ENCODE data around the gene UBE2V1. TPM values are rescaled to one million over a fixed set of nuclear protein-coding genes. Genes with fewer than 3 reads are reported as not detected.

UBE2V1 gene
- total RNA-seq, 3 donors from 2014 or later (not counting 1 experiment from before 2014, with no cell fraction given) = 194 to 238 (median 236) TPM

DNA sequence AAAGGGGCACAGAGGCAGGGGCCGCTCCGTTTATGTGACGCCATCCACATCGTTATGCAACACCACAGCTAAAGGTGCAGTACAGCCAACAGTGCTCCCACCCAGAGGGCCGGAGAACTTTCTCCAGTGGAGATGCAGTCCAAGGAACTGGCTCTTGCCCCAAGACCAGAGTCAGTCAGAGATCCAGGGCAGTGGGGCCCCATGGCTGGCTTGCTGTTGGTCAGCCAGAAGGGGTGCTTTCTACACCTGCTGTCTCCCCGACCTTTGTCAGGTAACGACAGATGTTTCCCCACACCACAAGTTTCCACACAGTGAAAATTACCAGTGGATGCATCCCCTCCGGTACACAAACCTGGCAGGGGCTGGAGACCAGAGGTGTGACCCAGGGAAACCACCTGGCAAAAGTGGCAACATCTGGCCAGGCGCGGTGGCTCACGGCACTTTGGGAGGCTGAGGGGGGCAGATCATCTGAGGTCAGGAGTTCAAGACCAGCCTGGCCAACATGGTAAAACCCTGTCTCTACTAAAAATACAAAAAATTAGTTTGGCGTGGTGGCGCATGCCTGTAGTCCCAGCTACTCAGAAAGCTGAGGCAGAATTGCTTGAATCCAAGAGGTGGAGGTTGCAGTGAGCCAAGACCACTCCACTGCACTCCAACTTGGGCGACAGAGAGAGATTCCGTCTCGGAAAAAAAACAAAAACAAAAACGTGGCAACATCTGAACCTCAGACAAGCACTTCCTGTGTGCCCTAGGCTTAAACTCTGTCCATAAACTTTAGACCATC is 34.9 kb downstream of the UBE2V1 start:
- DNase-seq (no peak), ATAC-seq (no peak)
- Histone ChIP-seq H3K4me1 (ENCODE audit: control insufficient read depth, insufficient read depth, low read length) (no peaks in the 10 kb centered on the region), H3K27me3 (ENCODE audit: control insufficient read depth, insufficient read depth, low read length) (no peaks in the 10 kb centered on the region), H3K4me3 (ENCODE audit: low read length) (no peak overlapping the region), H3K9me3 (ENCODE audit: control insufficient read depth, insufficient read depth, low read length) (no peaks in the 10 kb centered on the region), H3K36me3 (ENCODE audit: control insufficient read depth, insufficient read depth, low read length) (peaks cover 12% of the 10 kb centered on the region), H3K27ac (ENCODE audit: low read length) (no peak overlapping the region)
- TF ChIP-seq, protein P1, sequence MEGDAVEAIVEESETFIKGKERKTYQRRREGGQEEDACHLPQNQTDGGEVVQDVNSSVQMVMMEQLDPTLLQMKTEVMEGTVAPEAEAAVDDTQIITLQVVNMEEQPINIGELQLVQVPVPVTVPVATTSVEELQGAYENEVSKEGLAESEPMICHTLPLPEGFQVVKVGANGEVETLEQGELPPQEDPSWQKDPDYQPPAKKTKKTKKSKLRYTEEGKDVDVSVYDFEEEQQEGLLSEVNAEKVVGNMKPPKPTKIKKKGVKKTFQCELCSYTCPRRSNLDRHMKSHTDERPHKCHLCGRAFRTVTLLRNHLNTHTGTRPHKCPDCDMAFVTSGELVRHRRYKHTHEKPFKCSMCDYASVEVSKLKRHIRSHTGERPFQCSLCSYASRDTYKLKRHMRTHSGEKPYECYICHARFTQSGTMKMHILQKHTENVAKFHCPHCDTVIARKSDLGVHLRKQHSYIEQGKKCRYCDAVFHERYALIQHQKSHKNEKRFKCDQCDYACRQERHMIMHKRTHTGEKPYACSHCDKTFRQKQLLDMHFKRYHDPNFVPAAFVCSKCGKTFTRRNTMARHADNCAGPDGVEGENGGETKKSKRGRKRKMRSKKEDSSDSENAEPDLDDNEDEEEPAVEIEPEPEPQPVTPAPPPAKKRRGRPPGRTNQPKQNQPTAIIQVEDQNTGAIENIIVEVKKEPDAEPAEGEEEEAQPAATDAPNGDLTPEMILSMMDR (IDR thresholded peaks at IDR 0.05) = no peak
- WGBS (ENCODE audit: insufficient coverage) = 76% methylated on average over 17 of the region's 17 CpGs
- intact Hi-C loops (cut with micrococcal nuclease) = no loop called here
- H3K27me3 Mint-ChIP-seq (ENCODE audit: low read depth in 2 of 2) = no peaks in the 10 kb centered on the region
- H3K36me3 Mint-ChIP-seq = peaks cover 6% of the 10 kb centered on the region
- peaks cover 0 to 12% of the 10 kb centered on the region in 2 donors for H3K4me1 Mint-ChIP-seq
- no peak overlapping the region for H3K27ac Mint-ChIP-seq
- no peak overlapping the region for H3K4me3 Mint-ChIP-seq
- no peaks in the 10 kb centered on the region for H3K9me3 Mint-ChIP-seq

DNA sequence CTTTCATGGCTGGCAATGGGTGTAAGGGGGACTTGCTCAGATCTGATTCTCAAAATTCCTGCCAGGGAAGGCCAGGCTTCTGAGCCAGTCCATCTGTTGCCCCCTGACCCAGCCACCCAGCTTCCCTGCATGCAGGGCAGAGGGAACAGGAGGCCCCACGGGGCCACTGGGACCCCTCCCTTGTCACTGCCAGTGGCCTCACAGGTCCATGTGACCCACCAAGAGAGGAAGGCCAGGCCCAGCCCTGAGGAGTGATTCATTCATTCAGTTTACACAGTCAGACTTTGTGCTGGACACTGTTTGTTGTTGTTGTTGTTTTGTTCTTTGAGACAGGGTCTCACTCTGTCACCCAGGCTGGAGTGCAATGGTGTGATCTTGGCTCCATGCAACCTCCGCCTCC is 39.5 kb downstream of the UBE2V1 start:
- peaks cover 0 to 3% of the 10 kb centered on the region in 2 donors for H3K27me3 Mint-ChIP-seq (ENCODE audit: low read depth in 2 of 2)
- H3K27ac Mint-ChIP-seq = no peak overlapping the region
- no peaks in the 10 kb centered on the region for H3K9me3 Mint-ChIP-seq
- Histone ChIP-seq H3K27ac (ENCODE audit: low read length) (no peak overlapping the region), H3K36me3 (ENCODE audit: control insufficient read depth, insufficient read depth, low read length) (no peaks in the 10 kb centered on the region), H3K4me3 (ENCODE audit: low read length) (no peak overlapping the region), H3K9me3 (ENCODE audit: control insufficient read depth, insufficient read depth, low read length) (no peaks in the 10 kb centered on the region), H3K27me3 (ENCODE audit: control insufficient read depth, insufficient read depth, low read length) (no peaks in the 10 kb centered on the region), H3K4me1 (ENCODE audit: control insufficient read depth, insufficient read depth, low read length) (peaks cover 11% of the 10 kb centered on the region)
- H3K36me3 Mint-ChIP-seq = no peaks in the 10 kb centered on the region
- no peak for DNase-seq
- H3K4me1 Mint-ChIP-seq = peaks cover 9 to 16% of the 10 kb centered on the region in 2 donors
- TF ChIP-seq, protein P1 (IDR thresholded peaks at IDR 0.05) = no peak
- intact Hi-C loops (cut with micrococcal nuclease) = no loop called here
- WGBS (ENCODE audit: insufficient coverage) = 82% methylated on average over 2 of the region's 2 CpGs
- no peak for ATAC-seq
- H3K4me3 Mint-ChIP-seq = no peak overlapping the region

DNA sequence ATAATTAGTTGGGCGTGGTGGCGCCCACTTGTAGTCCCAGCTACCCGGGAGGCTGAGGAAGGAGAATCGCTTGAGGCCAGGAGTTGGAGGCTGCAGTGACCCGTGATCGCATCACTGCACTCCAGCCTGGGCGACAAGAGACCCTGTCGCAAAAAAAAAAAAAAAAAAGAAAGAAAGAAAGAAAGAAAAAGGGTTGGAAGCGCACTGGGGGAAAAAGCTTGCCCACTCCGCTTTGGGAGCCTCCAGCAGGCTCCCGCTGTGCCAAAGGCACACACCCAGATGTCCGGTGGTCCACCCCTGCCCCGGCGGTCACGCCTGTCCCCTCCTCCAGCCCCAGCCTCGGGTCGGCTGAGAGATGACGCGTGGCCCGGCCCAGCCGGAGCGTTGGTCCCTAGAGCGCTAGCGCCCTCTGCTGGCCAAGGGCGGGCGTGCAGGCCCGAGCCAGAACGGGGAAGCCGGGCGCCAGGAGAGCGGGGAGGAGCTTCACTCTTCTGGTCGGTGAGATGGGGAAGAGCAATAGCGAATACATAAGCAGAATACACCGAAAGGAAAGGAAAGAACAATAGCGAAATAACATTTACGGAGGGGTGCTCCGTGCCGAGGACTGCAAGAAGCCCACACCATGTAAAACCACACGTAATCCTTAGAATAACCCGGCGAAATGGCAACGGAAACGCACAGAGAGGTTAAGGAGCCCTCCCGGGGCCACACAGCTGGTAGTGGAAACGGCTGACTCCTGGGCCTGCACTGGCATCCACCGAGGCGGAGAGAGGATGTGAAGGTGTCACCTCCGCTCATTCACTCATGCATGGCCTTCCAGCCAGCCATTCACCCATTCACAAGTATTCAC is 41.7 kb downstream of the UBE2V1 start:
- no peak overlapping the region for H3K27ac ChIP-seq (ENCODE audit: low read length)
- ATAC-seq = peak; percentile 98 to 100 (median 100)
- H3K4me3 ChIP-seq (ENCODE audit: low read length) = peak overlapping the region; percentile 4
- H3K27me3 ChIP-seq (ENCODE audit: control insufficient read depth, insufficient read depth, low read length) = no peaks in the 10 kb centered on the region
- intact Hi-C loops (cut with micrococcal nuclease) = loop anchor here (1.0 kb wide), 1 partner anchor 92 kb away; no protein-coding TSS in a partner anchor
- TF ChIP-seq, protein P1 (IDR thresholded peaks at IDR 0.05) = peak; percentile 98
- Mint-ChIP-seq H3K9me3 (no peaks in the 10 kb centered on the region), H3K27ac (peak overlapping the region; percentile 56 to 59), H3K36me3 (no peaks in the 10 kb centered on the region), H3K27me3 (ENCODE audit: low read depth in 2 of 2) (peaks cover 0 to 3% of the 10 kb centered on the region in 2 donors), H3K4me1 (peaks cover 9% of the 10 kb centered on the region in 2 donors), H3K4me3 (peak overlapping the region; percentile 86)
- H3K4me1 ChIP-seq (ENCODE audit: control insufficient read depth, insufficient read depth, low read length) = peaks cover 11% of the 10 kb centered on the region
- no peaks in the 10 kb centered on the region for H3K36me3 ChIP-seq (ENCODE audit: control insufficient read depth, insufficient read depth, low read length)
- no peaks in the 10 kb centered on the region for H3K9me3 ChIP-seq (ENCODE audit: control insufficient read depth, insufficient read depth, low read length)
- WGBS (ENCODE audit: insufficient coverage) = 14% methylated on average over 48 of the region's 48 CpGs
- peak; percentile 91 to 94 for DNase-seq
